ENCODE measurements around the gene MYH11.
A peak's percentile ranks its signal among the peaks of the same experiment; 100 is the strongest.
"Not testable (repeated sequence)": the region's sequence is repeated elsewhere in the genome, so short reads cannot be mapped to it uniquely, and the experiment has no call there.

The MYH11 gene

DNA sequence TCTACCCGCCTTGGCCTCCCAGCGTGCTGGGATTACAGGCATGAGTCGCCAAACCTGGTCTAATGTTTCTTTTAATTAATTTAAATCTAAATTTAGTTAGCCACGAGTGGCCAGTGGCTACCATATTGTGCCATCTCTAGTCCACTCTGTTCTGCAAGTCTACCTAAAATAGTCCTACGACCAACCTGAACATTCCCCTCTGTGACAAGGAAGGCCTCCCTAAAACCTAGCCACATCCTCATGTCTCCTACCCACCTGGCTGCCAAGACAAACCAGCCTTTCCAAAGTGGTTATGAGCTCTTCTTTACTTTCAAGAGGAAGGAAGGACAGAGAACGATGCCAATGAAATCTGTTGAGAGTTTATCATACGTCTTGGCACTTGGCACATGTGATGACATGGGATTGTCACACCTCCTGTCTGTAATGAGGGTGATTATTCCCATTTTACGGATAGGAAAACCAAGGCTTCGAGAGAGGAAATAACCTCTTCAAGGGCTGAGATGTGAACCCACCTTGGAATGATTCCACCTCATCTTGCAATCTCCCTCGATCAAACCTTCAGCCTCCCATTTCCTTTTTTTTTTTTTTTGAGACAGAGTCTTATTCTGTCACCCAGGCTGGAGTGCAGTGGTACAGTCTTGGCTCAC, 19.7 kb downstream of the MYH11 start:
- no peak for DNase-seq

DNA sequence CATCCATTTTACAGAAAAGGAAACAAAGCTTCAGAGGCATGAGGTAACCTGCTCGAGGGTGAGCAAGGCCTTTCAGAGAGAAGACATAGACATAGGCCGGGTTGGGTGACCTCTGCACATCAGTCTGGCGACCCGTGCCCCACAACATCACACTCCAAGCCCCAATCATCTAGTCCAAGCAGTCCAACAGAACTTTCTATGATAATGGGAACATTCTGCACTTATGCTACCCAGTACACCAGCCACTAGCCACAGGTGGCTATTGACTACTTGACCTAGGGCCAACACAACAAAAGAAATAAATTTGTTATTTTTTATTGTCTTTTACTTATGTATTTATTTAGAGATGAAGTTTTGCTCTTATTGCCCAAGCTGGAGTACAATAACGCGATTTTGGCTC, 20.8 kb downstream of the MYH11 start:
- no peak for DNase-seq

DNA sequence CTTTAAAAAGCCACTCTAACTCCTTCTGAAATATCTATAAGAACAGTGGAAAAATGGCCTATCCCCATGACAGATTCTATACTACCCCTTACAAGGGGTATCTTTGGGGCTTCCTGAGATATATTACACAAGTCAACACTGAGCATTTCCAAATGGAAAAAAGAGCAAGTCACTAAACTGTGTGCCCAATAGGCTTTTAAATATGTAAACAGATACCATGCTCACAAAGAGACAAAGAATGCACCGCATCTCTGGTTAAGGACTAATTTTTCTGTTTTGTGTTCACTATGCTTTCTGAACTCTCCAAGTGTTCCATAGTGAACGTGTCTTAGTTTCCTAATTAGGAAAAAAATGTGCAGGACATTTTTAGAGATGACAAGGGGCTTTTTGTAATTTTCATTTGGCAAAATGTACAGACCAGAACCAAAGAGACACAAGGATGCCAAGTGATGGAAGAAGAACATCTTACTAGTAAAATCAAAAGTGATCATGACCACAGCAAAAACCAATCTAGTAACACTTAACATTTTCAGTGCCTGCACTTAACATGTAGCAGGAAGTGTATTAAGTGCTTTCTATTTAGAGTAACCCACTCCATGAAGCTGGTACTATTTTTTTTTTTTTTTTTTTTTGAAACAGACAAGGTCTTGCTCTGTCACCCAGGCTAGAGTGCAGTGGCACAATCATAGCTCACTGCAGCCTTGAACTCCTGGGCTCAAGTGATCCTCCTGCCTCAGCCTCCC, 21.5 kb downstream of the MYH11 start:
- DNase-seq, result no peak

DNA sequence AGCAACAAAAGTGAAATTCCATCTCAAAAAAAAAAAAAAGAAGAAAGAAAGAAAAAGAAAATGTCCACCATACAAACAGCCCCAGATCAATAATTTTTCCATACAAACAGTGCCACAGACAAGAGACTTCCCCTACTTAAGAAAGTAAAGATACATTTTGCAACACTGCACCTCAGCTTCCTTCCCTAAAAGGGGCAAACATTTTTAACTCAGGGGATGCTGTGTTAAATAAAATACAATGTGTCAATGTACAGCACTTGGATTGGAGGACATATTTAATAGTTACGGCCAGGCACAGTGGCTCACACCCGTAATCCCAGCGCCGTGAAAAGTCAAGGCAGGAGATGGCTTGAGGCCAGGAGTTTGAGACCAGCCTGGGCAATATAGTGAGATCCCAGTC, 22.3 kb downstream of the MYH11 start:
- DNase-seq, result no peak

DNA sequence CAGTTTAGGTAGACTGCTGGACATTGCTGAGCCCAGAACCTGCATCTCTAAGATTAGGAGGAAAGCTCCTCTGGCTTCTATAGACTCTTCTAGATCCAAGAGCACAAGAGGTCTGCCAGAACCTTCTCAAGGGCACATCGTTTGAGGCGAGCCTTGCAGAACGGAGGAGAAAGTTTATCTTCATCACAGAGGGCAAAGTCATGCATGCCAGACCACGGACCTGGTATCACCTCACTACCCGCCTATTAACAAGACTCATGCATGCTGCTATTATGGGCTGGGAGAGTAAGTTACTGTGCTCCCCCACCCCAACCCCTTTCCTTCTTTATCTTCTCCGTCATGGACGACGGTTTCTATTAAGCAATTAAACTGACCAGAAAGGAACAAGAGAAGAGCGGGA, 23.3 kb downstream of the MYH11 start:
- no peak for DNase-seq

DNA sequence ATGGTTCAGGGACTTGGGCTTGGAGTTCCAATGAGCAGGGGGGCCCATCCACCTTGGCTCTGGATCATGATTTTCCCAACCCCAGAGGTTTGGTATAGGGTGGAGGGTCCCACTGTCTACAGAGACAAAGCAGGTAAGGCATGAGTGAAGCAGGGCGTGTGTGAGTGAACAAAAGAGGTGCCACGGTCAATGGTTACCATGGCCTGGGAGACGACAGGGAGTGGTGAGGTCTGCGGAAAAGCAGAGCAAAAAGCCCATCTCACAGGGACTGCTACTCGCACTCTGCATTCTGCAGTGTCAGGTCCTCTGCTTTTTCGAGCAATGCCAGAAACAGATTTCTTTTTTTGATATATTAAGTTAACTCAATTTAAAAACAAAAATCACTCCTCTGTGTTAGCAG, 24.6 kb downstream of the MYH11 start:
- no peak for DNase-seq

DNA sequence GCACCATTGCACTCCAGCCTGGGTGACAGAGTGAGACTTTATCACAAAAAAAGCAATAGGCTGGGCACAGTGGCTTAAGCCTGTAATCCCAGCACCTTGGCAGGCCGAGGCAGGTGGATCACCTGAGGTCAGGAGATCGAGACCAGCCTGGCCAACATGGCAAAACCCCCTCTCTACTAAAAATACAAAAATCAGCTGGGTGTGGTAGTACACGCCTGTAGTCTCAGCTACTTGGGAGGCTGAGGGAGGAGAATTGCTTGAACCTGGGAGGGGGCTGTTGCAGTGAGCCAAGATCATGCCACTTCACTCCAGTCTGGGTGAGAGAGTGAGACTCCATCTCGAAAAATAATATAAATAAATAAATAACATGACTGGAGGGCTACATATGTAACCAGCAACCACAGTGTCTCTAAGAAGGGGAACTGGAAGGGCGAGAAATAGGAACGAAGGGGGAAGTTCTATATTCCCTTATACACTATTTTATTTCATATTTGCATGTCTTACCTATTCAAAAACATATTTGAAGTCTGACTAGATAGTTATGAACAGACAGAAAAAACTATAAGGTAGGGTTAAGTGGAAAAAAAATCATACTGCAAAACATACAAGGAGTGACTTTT, 25.9 kb downstream of the MYH11 start:
- no peak for DNase-seq

DNA sequence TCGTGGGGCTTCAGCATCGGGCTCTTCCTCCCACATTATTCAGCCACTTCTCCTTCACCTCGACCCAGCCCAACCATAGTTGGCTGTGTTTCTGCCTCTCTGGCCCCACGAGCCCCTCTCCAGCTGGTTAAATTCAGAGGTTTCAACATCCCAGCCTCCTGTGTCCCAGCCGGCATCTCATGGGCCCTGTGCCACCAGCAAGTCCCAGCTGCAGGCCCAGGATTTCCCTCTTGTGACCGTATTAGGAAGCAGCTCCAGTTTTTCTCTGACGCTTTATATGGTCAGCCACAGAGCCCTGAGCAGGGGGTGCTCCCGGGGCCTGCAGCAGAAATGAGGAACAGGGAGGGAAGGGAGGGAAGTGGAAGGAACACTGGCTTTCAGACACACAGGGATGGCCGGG, 27.4 kb downstream of the MYH11 start:
- no peak for DNase-seq

DNA sequence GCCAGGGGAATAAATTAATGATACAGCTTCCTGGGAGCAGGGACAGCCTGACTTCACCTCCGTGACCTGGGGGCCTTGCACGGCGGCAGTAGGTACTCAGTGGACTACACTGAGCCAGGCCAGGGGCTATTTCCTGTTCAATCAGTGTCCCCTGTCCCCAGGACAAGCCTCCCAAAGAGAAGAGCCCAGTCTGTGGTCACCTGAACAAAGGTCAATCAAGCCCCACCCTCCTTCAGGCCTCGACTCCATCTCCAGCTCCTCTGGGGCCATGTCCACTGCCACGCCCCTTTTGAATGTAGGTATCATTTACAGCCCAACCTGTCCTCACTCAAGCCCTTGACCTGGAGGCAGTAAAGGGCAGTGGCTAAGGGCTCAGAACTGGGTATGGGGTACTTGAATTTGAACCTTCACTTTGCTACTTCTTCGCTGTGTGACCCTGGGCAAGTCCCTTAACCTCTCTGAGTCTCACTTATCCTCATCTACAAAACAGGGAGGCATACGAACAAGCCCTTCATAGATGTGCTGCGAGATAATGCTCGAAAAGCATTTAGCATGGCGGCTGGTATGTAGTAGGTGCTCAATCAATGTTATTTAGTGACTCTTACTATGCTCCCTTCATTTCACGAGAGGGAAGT, 29.0 kb downstream of the MYH11 start:
- no peak for DNase-seq

DNA sequence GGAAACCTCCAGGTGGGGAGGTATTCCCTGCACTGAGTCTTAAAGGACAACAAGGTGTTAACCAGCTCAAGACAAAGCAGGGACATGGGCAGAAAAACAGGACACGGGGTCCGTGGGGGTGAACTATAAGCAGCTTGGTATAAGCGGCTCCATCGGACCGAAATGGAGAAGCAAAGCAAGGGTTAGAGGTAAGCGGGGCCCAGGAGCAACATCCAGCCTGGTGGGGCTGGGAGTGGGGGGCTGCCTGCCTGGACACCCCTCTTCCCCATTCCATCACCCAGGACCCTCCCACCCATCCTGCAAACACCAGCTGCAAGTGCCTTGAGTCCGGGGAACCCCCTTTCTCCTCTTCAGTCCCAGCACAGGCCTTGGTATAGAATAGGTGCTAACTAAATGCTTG, 29.5 kb downstream of the MYH11 start:
- DNase-seq, result no peak

DNA sequence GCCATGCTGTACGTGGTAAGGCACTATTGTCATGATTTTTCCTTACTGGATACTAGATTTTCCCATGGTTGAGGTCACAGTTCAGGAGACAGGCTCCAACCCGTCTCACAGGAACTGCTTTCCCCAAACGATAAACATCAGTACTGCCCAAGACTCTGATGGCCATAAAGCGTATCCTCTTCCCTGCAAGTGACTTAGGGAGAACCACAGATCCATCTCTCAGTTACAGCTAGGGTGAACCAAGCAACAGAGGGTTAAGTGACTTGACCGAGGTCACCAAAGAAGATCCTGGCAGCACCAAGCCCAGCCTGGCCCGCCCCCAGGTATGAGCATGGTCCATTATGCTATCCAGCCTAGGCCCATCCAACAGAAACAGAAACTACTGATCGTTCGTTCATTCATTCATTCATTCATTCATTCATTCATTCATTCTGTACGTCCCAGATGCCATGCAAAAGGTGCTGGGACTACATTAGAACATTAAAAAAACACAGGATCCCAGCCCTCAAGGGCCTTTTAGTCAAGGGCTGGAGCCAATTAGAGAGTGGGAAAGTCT, 31.0 kb downstream of the MYH11 start:
- DNase-seq, result no peak

DNA sequence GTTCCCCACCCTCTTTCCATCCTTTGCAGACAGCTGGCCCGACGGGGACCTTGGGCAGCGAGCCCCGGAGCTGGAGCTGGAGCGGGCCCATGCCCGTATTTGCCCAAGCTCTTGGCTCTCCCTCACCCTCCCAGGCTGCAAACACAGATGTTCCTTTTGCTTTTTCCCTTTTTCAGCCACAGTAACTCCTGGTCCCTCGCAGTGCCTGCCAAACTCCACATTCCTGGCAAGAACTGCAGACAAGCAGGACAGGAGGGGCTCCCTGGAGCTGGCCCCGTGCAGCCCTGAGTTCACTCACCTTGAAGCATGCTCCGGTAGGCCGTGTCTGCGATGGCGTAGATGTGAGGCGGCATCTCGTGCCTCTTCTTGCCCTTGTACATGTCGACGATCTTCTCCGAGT, 33.9 kb downstream of the MYH11 start:
- no peak for DNase-seq

DNA sequence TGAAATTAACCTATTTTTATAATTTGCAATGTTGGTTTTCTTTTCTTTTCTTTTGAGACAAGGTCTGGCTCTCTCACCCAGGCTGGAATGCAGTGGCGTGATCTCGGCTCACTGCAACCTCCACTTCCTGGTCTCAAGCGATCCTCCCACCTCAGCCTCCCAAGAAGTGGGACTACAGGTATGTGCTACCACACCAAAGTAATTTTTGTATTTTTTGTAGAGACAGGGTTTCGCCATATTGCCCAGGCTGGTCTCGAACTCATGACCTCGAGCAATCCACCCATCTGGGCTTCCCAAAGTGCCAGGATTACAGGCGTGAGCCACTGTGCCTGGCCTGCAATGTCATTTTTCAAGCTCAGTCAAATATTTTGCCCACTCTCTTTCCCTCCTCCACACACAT, 36.0 kb downstream of the MYH11 start:
- no peak for DNase-seq

DNA sequence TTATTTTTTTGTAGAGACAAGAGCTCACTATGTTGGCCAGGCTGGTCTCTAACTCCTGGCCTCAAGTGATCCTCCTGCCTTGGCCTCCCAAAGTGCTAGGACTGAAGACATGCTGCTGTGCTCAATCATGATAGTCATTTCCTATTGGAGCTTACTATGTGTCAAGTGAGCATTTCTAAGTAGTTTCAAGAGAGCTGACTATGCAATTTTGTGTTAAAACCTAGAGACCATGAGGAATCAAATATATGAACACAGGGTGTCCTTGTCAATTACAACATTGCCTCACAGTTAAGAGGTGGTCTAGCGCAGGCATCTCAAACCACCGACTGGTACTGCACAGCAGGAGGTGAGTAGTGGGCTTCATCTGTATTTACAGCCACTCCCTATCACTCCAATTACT, 37.8 kb downstream of the MYH11 start:
- no peak for DNase-seq

DNA sequence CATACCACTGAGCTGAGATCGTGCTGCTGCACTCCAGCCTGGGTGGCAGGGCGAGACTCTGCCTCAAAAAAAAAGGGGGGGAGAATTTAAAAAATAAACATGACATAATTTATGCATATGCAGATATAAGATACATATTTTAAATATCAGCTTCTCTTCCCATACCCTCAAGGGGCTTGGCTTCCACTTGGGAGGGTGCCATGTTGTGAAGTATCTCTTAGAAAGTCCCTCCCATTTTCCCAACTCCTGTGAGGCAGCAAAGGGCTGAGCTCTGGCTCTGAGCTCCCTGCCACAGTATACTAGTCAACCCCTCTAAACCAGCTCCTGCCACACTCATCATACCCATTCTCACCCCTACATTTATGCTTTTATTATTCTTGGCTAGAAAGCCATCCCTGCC, 39.4 kb downstream of the MYH11 start:
- DNase-seq, result no peak

DNA sequence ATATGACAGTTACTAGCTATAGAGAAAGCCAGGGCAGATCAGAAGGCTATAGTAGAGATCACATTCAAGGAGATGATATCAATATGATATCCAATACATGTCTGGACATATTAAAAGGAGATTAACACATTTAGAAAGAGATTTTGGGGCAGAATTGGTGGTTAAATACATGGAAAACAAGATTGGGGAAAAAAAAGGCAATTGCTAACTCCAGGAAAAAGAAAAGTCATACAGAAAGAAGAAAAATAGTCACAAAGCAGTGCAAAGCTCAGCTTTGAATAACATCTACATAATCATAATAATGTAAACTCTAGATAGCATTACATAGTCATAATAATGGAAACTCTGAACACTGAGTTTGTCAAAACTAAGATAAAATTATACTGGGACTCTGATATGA, 40.6 kb downstream of the MYH11 start:
- DNase-seq, result no peak

DNA sequence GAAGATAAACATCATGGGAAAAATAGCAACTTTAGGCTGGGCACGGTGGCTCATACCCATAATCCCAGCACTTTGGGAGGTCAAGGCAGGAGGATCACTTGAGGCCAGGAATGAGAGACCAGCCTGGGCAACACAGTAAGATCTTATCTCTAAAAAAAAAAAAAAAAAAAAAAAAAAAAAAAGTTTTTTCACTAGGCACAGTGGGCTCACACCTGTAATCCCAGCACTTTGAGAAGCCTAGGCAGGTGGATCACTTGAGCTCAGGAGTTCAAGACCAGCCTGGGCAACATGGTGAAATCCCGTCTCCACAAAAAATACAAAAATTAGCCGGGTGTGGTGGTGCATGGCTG, 44.5 kb downstream of the MYH11 start:
- DNase-seq, result not testable (repeated sequence)

DNA sequence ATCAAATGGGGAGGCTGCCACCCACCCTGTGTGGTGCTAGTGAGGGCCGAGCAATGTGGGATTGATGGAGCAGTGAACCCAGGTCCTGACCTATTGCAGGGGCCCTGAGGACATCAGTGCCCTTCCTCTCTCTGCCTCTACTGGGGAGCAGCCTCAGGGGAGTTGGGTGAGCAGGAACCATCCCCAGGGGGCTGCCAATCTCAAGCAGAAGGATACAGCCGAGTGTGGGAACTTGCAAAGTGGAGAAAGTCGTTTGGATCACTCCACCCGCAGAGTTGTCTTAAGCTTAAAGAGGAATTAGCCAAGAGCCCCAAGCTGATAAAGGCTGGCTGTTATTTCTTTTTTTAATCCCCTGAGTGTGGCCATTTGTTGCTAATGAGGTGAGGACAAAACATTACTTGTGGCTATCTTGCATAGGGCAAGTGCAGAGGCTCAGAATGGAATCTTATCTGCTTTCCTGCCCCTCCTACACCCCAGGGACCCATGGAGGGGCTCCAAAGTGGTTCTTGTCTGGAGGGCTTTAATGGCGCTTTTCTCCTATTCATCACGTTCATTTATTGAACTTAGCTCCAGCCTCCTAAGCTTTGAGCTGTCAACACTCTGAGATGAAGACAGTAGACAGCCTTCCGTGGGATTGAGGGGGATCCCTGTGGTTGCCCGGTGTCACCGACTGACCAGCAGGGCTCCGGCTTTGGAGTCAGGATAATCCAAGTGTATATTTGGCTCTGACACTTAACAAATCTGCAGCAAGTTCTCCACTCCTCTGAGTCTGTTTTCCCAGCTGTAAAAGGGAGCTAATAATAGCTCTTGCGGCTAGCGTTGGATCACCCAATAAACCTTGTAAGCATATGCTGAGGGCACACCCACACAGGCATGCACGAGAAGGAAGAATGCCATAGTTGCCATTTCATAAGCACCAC, 45.1 kb downstream of the MYH11 start:
- DNase-seq, result peak; percentile 68

DNA sequence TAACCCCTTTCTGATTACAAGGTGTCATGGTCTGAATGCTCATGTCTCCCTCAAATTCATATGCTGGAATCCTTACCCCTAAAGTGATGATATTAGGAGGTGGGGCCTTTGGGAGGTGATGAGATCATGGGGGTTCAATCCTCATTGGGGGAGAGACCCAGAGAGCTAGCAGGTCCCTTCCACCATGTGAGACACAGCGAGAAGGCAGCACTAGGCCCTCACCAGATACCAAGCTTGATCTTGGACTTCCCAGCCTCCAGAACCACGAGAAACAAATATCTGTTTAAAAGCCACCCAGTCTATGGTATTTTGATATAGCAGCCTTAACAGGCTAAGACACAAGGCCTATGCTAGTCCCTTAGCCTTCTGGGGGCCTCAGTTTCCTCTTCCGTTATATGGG, 45.9 kb downstream of the MYH11 start:
- no peak for DNase-seq

DNA sequence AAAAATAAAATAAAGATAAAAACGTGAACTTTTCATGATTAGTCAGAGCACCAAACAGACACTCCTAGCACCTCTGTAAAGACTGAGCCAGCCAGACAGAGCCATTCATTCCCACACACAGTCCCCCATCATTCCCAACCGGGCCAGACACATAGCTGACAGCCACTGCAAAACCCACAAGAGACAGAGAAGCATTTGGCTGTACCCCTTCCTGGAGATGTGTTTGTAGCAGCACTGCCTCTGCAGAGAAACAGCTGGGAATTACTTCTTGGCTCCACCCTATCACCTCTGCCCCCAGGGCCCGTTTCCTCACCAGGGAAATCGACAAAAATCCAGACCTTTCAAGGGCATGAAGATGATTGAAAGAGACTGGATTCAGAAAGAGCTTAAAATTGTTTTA, 46.4 kb downstream of the MYH11 start:
- no peak for DNase-seq

DNA sequence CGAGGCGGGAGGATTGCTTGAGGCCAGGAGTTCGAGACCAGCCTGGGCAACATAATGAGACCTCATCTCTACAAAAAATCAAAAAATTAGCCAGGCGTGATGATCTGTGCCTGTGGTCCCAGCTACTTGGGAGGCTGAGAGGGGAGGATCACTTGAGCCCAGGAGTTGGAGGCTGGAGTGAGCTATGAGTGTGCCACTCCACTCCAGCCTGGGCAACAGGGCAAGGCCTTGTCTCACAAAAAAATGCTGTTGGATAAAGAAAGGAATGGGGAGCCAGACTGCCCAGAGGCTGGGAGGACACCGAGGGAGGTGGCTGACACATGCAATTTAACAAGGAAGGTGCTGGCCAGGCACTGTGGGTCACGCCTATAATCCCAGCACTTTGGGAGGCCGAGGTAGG, 47.5 kb downstream of the MYH11 start:
- DNase-seq, result not testable (repeated sequence)

DNA sequence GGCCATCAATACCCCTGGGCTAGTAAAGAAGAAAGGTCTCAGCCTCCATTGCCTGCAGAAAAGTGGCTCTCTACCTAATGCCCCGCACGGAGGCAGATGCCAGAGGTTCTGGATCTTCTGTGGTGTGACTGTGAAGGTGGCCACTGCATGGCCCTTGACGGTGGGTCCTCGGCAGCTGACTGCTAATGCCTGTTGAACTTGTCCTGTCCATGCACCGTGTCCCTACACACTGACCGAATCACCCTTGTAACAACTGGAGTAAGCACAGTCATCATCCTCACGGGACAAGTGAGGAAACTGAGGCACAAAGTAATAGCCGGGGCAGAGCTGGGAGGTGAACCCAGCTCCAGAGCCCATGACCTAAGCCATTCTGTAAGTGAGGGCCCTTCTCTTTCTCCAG, 48.8 kb downstream of the MYH11 start:
- no peak for DNase-seq

DNA sequence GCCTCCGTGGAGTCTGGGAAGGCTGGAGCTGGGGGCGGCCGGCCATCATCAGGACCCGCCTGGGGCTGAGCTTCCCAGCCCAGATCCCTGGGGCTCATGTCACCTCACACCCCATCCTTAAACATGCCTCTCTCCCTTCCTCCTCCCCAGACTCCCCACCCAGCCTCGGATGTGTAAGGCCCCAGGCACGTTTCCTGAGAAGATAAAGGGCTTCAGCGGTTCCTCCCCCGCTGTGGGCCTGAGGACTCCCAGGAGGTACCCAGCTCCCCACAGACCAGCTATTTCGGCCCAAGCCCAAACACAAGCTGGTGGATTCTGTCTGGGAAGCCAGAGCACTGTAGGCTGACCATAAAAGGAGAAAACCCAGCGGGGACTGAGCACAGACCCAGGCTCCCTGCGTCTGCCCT, 49.2 kb downstream of the MYH11 start:
- DNase-seq, result no peak

All from NCI-H2227 treated with DMSO at 0.1 percent for 48 hours (cell line).